WERI-Rb-1 (cell line): ENCODE measurements around the gene TAAR8.

Experiments
- DNase-seq: peaks from one replicate; pipeline ENCODE4 v3.0.0-alpha.2; 2020
- H3K27ac ChIP-seq: fragments of 250-450 bp; sonication (Bioruptor Pico); 2 replicates; pipeline ENCODE4 v1.5.1; 2020; ENCODE audit warnings: mild to moderate bottlenecking, moderate library complexity
- H3K27me3 ChIP-seq: fragments of 250-450 bp; sonication (Bioruptor Pico); 2 replicates; pipeline ENCODE4 v1.5.1; 2021; ENCODE audit warnings: mild to moderate bottlenecking, low read depth, moderate library complexity; ENCODE audit not compliant: insufficient read depth, severe bottlenecking
- H3K36me3 ChIP-seq: fragments of 250-450 bp; sonication (Bioruptor Pico); 2 replicates; pipeline ENCODE4 v1.5.1; 2020; ENCODE audit warnings: mild to moderate bottlenecking, moderate library complexity
- H3K4me3 ChIP-seq: 2 replicates; pipeline ENCODE4 v1.5.1; 2011; ENCODE audit warnings: low read depth, mild to moderate bottlenecking, control low read depth, low read length
- H3K9me3 ChIP-seq: fragments of 250-450 bp; sonication (Bioruptor Pico); 2 replicates; pipeline ENCODE4 v1.5.1; 2021; ENCODE audit warnings: mild to moderate bottlenecking, moderate library complexity; ENCODE audit not compliant: severe bottlenecking
- TF ChIP-seq, protein P1 (sequence below): IDR thresholded peaks from 2 replicates; pipeline ENCODE4 v1.5.1; 2011; ENCODE audit warnings: low read depth, mild to moderate bottlenecking, control low read depth, inconsistent platforms, low read length

TAAR8 gene

DNA sequence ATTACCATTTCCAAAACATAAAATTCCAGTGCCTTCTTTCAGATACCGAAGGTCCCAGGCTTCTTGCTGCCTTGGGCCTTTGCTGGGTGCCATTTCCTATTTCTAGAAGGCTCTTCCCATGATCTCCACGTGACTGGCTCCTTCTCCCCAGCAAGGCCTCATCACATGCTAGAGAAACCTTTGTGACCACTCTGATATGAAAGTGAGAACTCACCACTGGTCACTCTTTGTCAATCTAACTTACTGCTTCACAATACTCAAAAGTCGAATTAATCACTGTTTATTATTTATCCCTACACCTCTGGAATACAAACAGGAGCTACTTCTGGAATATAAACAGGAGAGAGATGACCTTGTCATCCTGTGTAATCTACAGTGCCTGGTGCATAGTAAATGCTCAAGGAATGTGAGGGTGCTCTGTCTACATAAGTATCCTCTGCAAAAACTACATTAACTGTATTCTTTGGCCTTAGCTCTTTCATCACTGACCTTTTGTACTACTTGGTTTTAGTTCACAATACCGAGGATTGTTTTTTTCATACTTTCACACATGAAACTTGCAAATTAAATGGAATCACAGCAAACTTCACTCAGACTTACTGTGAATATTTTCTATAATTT, 41.2 kb upstream of the TAAR8 start:
- H3K9me3 ChIP-seq, result no peaks in the 10 kb centered on the region
- TF ChIP-seq, protein P1, sequence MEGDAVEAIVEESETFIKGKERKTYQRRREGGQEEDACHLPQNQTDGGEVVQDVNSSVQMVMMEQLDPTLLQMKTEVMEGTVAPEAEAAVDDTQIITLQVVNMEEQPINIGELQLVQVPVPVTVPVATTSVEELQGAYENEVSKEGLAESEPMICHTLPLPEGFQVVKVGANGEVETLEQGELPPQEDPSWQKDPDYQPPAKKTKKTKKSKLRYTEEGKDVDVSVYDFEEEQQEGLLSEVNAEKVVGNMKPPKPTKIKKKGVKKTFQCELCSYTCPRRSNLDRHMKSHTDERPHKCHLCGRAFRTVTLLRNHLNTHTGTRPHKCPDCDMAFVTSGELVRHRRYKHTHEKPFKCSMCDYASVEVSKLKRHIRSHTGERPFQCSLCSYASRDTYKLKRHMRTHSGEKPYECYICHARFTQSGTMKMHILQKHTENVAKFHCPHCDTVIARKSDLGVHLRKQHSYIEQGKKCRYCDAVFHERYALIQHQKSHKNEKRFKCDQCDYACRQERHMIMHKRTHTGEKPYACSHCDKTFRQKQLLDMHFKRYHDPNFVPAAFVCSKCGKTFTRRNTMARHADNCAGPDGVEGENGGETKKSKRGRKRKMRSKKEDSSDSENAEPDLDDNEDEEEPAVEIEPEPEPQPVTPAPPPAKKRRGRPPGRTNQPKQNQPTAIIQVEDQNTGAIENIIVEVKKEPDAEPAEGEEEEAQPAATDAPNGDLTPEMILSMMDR, result no peak
- H3K36me3 ChIP-seq, result peaks cover 3% of the 10 kb centered on the region; the same call in 1 of the 2 replicates
- peaks cover 30% of the 10 kb centered on the region for H3K27me3 ChIP-seq
- no peak overlapping the region for H3K4me3 ChIP-seq
- no peak overlapping the region for H3K27ac ChIP-seq
- no peak for DNase-seq

DNA sequence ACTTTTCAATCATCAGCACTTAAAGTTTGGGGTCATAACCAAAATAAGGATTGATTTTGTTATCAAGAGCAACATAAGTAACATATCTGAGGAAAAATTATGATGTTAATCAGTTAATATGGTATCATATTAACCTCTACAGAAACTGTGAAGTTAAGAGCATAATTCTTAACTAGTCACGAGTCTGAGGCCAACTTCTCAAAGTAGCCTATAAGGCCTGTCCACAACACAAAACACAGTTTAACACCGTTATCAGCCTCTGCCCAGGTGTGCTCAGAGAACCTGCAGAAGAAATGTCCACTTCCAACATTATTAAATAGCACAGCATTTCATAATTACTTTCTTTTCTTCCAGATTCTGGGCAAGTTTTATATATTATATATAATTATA, 40.6 kb upstream of the TAAR8 start:
- TF ChIP-seq, protein P1, result no peak
- Histone ChIP-seq H3K27ac (no peak overlapping the region), H3K4me3 (no peak overlapping the region; the same call in 1 of the 2 replicates)

DNA sequence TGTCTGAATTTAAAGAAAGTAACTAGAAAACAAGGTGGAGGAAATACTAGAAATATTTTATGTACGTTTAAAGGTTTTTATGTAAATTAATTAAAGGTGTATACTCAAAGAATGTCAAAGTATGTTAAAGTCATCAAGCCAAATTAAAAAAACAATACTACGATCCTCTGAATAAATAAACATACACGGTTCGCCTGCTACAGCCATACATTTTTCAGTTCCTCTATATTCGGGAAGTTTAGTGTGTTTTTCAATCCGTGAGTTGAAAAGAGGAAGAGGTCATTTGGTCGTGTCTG, 40.2 kb upstream of the TAAR8 start:
- Histone ChIP-seq H3K27ac (no peak overlapping the region), H3K27me3 (peaks cover 36% of the 10 kb centered on the region), H3K4me3 (peak overlapping the region; percentile 77), H3K36me3 (peaks cover 3% of the 10 kb centered on the region; the same call in 1 of the 2 replicates), H3K9me3 (no peaks in the 10 kb centered on the region)
- no peak for DNase-seq
- TF ChIP-seq, protein P1, result no peak

More for the DNA sequence above, 40.6 kb upstream of the TAAR8 start:
- DNase-seq, result no peak
- peaks cover 33% of the 10 kb centered on the region for H3K27me3 ChIP-seq
- H3K9me3 ChIP-seq, result no peaks in the 10 kb centered on the region
- H3K36me3 ChIP-seq, result peaks cover 3% of the 10 kb centered on the region; the same call in 1 of the 2 replicates

DNA sequence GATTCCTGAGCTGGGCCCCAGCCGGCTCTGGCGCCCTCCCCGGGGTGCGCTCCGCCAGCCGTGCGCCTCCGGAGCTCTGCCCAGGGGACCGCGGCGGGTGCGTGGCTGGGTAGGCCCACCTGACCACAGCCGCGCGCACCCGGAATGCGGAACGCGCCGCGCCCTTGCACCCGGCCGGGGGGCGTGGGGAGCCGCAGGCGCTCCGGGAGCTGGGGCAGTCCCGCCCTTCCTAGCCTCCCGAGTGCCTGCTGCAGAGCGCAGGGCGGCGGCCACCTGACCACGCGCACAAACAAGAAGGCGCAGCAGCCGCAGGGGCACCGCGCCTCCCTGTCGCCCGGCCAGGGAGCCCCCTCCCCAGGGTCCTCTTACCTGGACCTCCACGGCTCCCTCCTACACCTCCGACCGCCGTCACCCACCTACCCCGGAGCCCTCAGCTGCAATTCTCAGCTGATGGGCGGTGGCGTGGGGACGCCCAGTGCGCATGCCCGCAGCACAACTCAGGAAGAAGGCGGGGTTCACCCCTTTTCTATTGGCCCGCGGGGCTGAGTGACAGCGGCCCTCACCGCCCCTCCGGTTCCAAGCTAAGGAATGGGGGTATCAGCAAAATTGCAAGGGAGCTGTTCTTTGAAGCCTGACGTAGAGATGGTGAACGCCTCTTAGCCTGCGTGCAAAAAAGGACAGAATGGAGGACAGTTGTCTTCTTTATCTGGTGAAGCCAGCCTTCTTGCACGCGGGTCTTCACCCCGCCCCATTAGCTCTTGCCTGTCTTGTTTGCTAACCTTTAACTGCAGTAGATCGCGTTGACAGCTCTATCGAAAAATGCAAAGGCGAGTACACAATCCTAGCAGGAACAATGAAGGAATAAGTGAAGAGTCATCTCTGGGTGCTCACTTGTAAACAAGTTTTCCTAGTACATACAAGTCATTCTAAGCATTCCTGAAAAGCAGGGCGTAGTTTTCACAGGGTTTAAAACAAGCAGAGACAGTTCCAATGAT, 39.5 kb upstream of the TAAR8 start, which contains the start of gene STX7:
STX7 (minus strand) TSS at position 479 of the 995 bp plus-strand sequence. CDS start 9,586 bp downstream, outside the sequence.
- Histone ChIP-seq H3K27me3 (peaks cover 38% of the 10 kb centered on the region), H3K27ac (no peak within 1 kb of the TSS), H3K36me3 (peaks cover 3% of the 10 kb centered on the region; the same call in 1 of the 2 replicates), H3K4me3 (peak within 1 kb of the TSS; percentile 77), H3K9me3 (no peaks in the 10 kb centered on the region)
- DNase-seq, result peak; percentile 85
- TF ChIP-seq, protein P1, result no peak

DNA sequence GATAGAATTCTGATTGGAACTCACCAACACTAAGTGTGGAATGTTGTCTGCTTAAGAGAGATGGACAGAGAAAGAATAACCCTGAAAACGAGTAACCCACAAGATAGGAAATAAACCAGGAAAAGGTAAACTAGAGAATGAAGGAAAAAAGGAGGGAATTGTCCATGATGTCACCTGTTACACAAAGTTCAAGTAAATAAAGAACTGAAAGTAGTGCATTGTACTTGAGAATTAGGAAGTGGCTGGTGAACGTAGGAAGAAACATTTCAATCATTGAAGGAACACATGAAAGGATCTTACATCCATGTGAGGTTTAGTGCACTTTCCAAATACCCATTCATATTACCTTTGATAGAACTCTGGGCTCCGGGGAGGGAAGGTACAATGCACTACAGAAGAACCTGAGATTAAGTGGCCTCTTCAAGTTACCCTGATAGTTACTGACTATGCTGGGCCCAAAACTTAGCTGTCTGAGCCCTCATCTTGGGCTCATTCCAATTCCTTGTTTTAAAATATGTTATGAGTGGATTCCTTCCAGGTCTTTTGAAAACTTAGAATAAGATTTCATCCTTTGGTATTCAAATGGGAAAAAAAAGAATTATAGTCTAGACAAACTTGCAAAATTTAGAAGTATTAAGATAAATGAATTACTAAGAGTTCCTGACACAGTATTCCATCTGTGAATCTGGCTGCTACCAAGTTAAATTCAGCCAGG, 38.5 kb upstream of the TAAR8 start:
- H3K4me3 ChIP-seq, result no peak overlapping the region
- H3K36me3 ChIP-seq, result peaks cover 3% of the 10 kb centered on the region; the same call in 1 of the 2 replicates
- TF ChIP-seq, protein P1, result no peak
- H3K27ac ChIP-seq, result no peak overlapping the region
- no peaks in the 10 kb centered on the region for H3K9me3 ChIP-seq
- no peak for DNase-seq
- H3K27me3 ChIP-seq, result peaks cover 45% of the 10 kb centered on the region
